Measurements from ENCODE around the gene CHD8. TPM values are rescaled to one million over a fixed set of nuclear protein-coding genes. Genes with fewer than 3 reads are reported as not detected.
A peak's percentile ranks its signal among the peaks of the same experiment; 100 is the strongest.

Gene CHD8
- total and polyA plus RNA-seq, 9 donors = 27.1 to 79.3 (median 63.4) TPM

DNA sequence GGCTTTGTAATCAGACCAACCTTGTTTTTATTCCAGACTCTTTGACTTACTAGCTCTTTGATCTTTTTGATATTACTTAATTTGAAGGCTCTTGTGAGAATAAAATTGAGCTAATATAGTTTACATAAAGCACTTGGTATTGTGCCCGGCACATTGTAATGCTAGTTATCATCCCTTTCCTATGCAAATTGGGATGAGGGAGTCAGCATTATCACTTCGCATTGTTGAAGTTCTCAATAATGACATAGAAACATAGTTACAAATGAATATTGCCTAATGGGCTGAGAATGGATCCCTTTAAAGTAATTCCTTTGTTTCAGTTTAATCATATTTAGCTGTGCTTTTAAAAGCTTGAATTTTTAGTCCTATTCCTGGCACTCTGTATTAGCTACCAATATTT, 108.7 kb downstream of the CHD8 start:
- no peaks in the 10 kb centered on the region for H3K9me3 ChIP-seq
- no peak overlapping the region for H3K4me3 ChIP-seq
- H3K27me3 ChIP-seq = no peaks in the 10 kb centered on the region
- no peaks in the 10 kb centered on the region for H3K4me1 ChIP-seq (ENCODE audit: insufficient read depth)
- H3K36me3 ChIP-seq = no peaks in the 10 kb centered on the region
- no peak for DNase-seq
- H3K27ac ChIP-seq = no peak overlapping the region
- no peak for TF ChIP-seq POLR2A (IDR thresholded peaks at IDR 0.05)
- TF ChIP-seq, protein P1, sequence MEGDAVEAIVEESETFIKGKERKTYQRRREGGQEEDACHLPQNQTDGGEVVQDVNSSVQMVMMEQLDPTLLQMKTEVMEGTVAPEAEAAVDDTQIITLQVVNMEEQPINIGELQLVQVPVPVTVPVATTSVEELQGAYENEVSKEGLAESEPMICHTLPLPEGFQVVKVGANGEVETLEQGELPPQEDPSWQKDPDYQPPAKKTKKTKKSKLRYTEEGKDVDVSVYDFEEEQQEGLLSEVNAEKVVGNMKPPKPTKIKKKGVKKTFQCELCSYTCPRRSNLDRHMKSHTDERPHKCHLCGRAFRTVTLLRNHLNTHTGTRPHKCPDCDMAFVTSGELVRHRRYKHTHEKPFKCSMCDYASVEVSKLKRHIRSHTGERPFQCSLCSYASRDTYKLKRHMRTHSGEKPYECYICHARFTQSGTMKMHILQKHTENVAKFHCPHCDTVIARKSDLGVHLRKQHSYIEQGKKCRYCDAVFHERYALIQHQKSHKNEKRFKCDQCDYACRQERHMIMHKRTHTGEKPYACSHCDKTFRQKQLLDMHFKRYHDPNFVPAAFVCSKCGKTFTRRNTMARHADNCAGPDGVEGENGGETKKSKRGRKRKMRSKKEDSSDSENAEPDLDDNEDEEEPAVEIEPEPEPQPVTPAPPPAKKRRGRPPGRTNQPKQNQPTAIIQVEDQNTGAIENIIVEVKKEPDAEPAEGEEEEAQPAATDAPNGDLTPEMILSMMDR (IDR thresholded peaks at IDR 0.05) = no peak
- no peak for TF ChIP-seq EP300 (IDR thresholded peaks at IDR 0.05)
- intact Hi-C loops (cut with DNase I) = no loop called here
- WGBS, 3 donors = 50 to 60% (median 59%) methylated on average over 2 of the region's 2 CpGs

DNA sequence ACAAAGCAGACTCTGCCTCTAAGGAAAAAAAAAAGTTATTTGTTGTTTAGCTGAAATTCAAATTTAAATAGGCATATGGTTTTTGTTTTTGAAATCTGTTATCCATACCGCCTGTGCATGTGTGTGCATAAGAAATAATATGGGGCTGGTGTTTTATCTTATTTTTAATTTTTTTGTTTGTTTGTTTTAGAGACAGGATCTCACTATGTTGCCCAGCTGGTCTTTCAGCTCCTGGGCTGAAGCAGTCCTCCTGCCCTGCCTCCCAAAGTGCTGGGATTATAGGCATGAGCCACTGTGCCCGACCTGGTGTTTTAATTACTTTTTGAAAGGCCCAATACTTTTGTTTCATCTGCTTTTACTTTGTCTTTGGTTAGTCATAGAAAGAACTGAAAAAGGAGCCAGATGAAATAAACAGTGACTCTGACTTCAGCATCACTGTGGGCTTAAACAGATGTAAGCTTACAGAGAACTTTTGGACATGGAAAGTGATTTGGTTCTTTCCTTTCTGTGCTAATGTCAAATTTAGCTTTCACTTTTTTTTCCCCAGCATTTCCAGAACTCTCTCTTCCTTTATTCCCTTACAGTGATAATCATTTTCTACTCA, 109.3 kb downstream of the CHD8 start:
- TF ChIP-seq, protein P1 (IDR thresholded peaks at IDR 0.05) = no peak
- TF ChIP-seq EP300 (IDR thresholded peaks at IDR 0.05) (no peak), POLR2A (IDR thresholded peaks at IDR 0.05) (no peak)
- no peak overlapping the region for H3K27ac ChIP-seq
- no peaks in the 10 kb centered on the region for H3K36me3 ChIP-seq
- 47 to 64% (median 53%) methylated on average over 2 of the region's 2 CpGs for WGBS, 3 donors
- H3K4me1 ChIP-seq (ENCODE audit: insufficient read depth) = no peaks in the 10 kb centered on the region
- no peak for DNase-seq
- no peaks in the 10 kb centered on the region for H3K9me3 ChIP-seq
- no peaks in the 10 kb centered on the region for H3K27me3 ChIP-seq
- intact Hi-C loops (cut with DNase I) = no loop called here
- H3K4me3 ChIP-seq = no peak overlapping the region

DNA sequence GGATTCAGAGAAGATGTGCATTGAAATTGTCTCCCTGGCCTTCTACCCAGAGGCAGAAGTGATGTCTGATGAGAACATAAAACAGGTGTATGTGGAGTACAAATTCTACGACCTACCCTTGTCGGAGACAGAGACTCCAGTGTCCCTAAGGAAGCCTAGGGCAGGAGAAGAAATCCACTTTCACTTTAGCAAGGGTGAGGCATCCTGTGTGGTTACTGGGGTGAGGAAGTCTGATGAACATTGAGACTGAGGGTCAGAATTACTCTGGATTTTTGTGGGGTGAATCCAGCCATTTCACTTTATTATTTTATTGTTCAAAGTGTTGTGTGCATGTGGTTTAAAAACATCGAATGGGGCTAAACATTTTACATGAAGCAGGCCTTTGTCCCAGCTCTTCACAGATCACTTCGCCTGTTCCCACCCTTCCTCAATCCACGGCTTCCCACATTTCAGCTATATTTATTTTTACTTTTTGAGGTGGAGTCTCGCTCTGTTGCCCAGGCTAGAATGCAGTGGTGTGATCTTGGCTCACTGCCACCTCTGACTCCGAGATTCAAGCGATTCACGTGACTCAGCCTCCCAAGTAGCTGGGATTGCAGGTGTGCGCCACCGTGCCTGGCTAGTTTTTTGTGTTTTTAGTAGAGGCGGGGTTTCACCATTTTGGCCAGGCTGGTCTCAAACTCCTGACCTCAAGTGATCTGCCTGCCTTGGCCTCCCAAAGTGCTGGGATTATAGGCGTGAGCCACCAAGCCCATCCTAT, 112.7 kb downstream of the CHD8 start:
- TF ChIP-seq, protein P1 (IDR thresholded peaks at IDR 0.05) = no peak
- TF ChIP-seq POLR2A (IDR thresholded peaks at IDR 0.05) (no peak), EP300 (IDR thresholded peaks at IDR 0.05) (no peak)
- Histone ChIP-seq H3K4me3 (no peak overlapping the region), H3K27ac (no peak overlapping the region), H3K9me3 (no peaks in the 10 kb centered on the region), H3K4me1 (ENCODE audit: insufficient read depth) (no peaks in the 10 kb centered on the region), H3K27me3 (no peaks in the 10 kb centered on the region), H3K36me3 (no peaks in the 10 kb centered on the region)
- intact Hi-C loops (cut with DNase I) = no loop called here
- WGBS, 3 donors = 78 to 85% (median 80%) methylated on average over 13 of the region's 13 CpGs
- DNase-seq = no peak

Small RNA genes within 50 kb of the gene (small RNA-seq; reads per million reads assigned to genes)
- gene RN7SL650P (not detected), gene SNORD8 (6,527 reads per million, percentile 99 among the genes with 10 or more reads in this experiment), gene SNORD9 (17.4 reads per million, percentile 86 among the genes with 10 or more reads in this experiment)

Other genes starting within 250 kb of the CHD8 start
- 100 to 1,000 TPM; 427 to 633 (median 479) TPM for gene HNRNPC, start 186.7 kb downstream of the CHD8 start, total RNA-seq
- gene HNRNPC, start 186.7 kb downstream of the CHD8 start, polyA plus RNA-seq = 100 to 1,000 TPM; 626 to 913 TPM
- under 1 TPM in 2 of 7 donors, not detected in 5; 0.34 to 0.42 TPM for gene RPGRIP1, start 176.0 kb downstream of the CHD8 start, total RNA-seq
- gene RPGRIP1, start 176.0 kb downstream of the CHD8 start, polyA plus RNA-seq = under 1 TPM; 0.15 to 0.28 TPM
- gene SUPT16H, start 72.1 kb downstream of the CHD8 start, total RNA-seq = 10 to 100 TPM; 41.3 to 75.3 (median 64.2) TPM
- gene SUPT16H, start 72.1 kb downstream of the CHD8 start, polyA plus RNA-seq = 10 to 100 TPM; 58.7 to 75.6 TPM
- gene RAB2B, start 20.8 kb upstream of the CHD8 start, total RNA-seq = 10 to 100 TPM; 18.4 to 28.7 (median 25.0) TPM
- gene RAB2B, start 20.8 kb upstream of the CHD8 start, polyA plus RNA-seq = 10 to 100 TPM; 15.8 to 53.7 TPM
- gene TOX4, start 21.1 kb upstream of the CHD8 start, total RNA-seq = 10 to 100 TPM; 22.7 to 75.3 (median 64.4) TPM
- gene TOX4, start 21.1 kb upstream of the CHD8 start, polyA plus RNA-seq = 10 to 100 TPM; 21.8 to 73.8 TPM
- gene METTL3, start 55.2 kb upstream of the CHD8 start, total RNA-seq = 10 to 100 TPM; 40.4 to 61.5 (median 44.7) TPM
- gene METTL3, start 55.2 kb upstream of the CHD8 start, polyA plus RNA-seq = 10 to 100 TPM; 36.3 to 37.0 TPM
- 10 to 100 TPM; 11.9 to 38.8 (median 22.8) TPM for gene SALL2, start 70.2 kb upstream of the CHD8 start, total RNA-seq
- gene SALL2, start 70.2 kb upstream of the CHD8 start, polyA plus RNA-seq = 10 to 100 TPM; 25.9 to 32.7 TPM
- not detected for gene OR10G3, start 124.0 kb upstream of the CHD8 start, total RNA-seq
- gene OR10G3, start 124.0 kb upstream of the CHD8 start, polyA plus RNA-seq = not detected
- gene OR10G2, start 178.8 kb upstream of the CHD8 start, total RNA-seq = not detected
- not detected for gene OR10G2, start 178.8 kb upstream of the CHD8 start, polyA plus RNA-seq
- gene OR4E2, start 197.7 kb upstream of the CHD8 start, total RNA-seq = not detected
- gene OR4E2, start 197.7 kb upstream of the CHD8 start, polyA plus RNA-seq = not detected
- not detected for gene OR4E1, start 217.7 kb upstream of the CHD8 start, total RNA-seq
- gene OR4E1, start 217.7 kb upstream of the CHD8 start, polyA plus RNA-seq = not detected